Kasumi-1 (cell line): ENCODE results near the gene POFUT2.
A peak's percentile ranks its signal among the peaks of the same experiment; 100 is the strongest.

ENCODE experiments used
- DNase-seq, 2 experiments: peaks; one replicate each; lab custom pipeline; 2025; lab: John Stamatoyannopoulos, UW

Gene POFUT2

DNA sequence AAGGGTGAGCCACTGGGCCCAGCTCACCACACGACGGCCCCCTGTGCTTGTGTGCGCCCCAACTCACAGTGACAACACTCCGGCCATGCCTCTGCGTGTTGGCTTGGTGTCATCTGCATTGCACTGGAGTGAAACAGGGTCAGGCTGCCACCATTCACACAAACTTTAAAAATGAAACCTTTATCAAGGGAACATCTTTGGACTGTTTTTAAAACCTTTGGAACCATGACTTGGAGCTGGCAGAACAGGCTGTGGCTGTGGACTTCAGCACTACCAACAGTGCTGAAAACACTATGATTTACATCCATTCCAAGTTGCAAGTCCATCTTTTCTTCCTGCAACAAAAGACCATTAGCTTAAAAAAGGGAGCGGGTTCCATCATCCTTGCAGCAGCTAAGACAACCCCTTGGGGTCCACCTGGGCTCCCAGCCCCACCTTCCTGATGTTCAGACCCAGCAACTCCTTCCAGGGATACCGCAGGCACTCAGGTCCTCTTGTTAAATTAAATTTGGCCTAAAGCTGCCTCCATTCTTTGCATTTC lies 25.6 kb downstream of the POFUT2 start:
- no peak for DNase-seq

DNA sequence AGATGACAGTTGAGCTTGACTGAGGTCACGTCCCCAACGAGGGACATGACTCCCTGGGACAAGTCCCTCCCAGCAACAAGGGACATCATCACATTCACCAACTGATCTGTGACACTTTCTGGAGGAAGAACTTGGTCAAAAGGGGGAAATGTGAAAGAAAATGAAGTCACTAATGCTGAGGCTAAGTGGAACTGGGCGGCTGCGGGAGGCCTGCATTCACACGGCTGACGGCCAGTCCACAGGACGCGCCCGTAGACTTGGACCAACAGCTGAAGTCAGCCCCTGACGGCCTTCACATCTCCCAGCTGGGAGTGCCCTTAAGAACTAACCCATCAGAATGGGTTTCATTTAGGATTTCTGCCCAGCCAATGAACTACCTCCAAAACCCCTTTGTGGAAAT lies 26.6 kb downstream of the POFUT2 start:
- DNase-seq = no peak

DNA sequence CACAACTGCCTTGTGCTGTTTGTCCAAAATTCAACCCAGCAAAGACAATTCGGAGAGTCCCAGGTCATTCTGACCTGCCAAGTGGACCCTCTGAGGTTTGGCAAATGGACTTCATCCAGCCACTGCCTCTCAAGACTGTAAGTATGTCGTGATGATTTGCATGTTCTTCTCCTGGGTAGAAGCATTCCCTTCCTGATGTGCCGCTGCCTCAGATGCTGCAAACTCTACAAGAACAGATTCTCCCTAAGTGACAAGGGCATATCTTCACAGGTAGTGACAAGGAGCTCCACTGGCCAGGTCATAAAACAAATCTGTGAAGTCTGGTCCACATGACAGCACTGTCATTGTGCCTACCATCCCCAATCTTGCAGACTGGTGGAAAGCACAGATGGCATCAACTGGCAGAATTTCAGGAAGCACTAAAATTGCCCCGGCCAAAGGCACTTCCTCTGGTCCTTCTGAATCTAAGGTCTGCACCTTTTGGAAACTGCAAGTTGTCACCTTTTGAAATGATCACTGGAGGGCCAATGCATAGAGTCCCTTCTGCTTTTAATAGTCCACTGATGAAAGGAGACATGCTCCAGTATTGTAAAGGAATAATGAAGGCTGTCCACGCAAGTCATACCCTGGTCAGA lies 27.4 kb downstream of the POFUT2 start:
- DNase-seq = no peak

DNA sequence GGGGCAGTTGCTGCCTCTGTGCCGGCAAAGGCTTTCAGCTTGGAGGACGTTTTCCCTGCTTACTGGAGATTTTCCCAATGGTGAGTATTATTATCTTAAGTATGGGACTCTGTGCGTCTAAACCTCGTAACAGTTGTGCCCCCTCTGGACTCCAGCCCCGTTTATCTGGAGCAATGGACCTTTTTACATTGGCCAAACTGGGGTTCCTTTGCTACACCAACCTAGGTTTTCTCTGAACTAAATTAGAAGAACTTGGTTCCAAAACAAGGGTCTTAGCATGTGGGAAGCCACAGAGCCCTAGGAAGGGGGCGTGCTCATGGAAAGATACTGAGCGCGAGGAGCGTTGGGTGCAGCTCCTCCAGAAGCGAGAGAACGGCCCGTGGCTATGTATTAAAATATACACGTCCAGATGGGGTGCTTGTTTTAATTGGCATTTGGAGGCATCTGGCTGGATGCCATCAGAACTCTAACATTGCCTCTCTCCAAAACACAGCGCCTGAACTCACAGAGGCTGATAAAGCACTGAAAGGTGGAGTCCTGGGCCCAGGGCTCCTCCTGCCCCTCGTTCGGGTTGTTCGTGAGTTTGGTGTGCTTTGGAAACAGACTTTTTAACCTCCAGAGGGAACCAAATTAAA lies 28.4 kb downstream of the POFUT2 start:
- DNase-seq = no peak

DNA sequence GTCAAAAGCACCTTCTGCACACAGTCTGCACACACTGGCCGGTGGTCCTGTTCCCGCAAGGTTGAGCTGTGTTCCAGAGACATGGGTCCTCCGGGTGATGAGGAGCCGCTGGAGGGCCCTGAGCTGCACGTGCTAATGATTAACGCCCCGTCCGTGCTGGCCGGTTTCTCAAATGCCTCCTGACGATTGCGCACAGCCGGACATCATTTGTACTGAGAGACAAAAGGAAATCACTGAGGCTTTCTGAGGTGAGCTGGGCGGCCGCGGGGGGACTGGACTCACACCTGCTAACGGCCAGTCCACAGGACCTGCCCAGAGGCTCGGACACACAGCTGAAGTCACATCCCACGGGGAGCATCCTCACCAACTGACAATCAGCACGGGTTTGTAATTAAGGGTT lies 29.2 kb downstream of the POFUT2 start:
- DNase-seq = no peak

DNA sequence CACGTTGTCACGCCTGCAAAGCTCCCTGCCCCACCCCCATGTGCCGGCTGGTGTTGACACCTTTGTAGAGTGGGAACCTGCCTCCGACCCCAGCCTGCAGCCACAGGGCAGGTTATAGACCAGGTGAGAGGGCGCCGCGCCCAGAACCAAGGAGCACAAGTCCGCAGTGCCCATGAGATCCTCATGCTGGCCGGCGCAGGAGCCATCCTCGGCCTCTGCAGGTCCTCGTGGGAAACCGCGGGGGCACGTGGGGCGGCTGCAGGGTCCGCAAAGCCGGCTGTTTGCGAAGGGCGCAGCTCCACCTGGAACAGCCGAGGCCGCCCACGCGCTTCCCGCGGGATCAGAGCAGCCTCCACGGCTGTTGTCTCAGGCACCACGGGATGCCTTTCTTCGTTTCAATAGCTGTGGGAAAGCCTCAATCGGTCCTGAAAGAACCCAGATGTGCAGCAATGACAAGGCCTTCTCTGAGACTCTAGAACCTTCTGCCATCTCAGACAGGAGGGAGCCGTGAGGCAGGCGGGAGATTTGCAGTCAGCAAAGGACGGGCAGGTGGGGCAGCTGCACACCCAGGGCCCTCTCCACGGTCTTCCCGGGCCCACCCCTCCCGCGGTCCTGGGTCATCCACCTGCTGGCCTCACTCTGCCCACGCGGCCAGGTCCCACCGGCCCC lies 29.9 kb downstream of the POFUT2 start:
- no peak for DNase-seq

DNA sequence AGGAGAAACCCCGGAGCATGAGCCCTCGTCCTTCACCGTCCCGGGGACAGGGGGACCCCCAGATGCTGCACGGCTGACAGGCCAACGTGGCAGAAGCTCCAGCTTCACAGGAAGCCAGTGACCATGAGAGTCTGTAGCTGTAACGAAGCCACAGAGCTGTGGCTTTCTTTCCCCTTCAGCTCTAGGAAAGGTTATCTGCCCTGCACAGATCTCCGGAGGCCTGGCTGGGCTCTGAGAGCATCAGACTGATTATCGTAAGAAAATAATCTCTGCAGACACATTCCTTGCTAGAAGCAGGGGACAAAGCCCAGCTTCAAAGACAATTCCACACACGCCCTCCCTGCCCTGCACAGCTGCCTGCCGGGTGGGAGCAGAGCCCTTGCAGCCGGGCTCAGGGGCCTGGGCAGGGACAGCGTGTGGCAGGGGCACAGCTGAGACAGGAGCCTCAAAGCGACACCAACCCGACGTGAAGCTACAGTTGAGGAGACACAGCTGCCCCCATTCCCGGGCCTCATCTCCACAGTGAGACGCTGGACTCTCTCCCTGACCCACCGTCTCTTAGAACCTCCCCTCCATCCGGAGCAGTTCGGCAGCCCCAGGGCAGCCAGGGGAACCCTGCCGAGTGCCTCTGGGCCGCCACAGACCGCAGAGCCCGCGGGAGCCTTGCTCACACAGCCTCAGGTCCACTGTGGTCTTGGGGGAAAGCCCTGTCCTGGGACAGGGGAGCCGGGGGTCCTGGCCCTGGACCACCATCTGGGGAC lies 30.6 kb downstream of the POFUT2 start:
- peak in 1 of 2 experiments; percentile 16 for DNase-seq

DNA sequence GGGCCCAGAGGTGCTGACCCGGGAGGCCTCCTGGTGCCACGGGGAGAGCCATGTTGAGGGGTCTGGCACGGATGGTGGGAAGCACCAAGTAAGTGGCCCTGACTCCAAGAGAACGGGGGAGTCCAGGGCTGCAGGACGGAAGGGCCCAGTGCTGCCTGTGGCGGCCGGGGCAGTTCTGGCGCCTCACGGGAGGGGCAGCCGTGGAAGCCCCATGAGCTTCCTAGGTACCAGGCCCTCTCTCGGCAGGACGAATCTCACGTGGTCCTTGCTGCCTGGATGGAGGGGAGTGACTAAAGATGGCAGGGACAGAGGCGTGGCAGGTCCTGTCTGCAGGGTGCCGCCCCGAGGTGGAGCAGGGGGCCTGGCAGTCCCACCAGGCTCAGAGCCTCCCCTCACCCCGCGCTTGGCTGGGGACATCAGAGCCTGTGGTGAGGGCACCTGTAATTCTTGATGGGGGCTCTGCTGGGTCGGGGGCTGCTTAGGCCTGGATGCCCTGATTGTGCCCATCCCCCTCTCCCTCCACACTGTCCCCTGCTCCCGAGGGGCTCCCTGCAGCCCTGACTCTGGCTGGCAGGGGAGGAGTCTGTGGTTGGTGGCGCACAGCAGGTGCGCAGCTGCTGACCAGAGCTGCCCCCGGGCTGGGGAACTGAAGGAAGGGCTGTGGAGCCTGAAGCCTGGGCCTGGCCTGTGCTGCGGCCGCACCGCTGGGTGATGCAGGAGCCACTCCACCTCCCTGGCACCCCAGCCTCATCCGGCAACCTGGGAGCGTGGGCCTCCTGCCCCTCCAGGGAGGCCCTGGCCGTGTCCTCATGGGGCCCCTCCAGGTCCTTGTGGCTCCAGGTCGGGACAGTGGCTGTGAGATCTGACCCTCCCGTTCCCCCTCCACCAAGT lies 31.4 kb downstream of the POFUT2 start:
- no peak for DNase-seq

DNA sequence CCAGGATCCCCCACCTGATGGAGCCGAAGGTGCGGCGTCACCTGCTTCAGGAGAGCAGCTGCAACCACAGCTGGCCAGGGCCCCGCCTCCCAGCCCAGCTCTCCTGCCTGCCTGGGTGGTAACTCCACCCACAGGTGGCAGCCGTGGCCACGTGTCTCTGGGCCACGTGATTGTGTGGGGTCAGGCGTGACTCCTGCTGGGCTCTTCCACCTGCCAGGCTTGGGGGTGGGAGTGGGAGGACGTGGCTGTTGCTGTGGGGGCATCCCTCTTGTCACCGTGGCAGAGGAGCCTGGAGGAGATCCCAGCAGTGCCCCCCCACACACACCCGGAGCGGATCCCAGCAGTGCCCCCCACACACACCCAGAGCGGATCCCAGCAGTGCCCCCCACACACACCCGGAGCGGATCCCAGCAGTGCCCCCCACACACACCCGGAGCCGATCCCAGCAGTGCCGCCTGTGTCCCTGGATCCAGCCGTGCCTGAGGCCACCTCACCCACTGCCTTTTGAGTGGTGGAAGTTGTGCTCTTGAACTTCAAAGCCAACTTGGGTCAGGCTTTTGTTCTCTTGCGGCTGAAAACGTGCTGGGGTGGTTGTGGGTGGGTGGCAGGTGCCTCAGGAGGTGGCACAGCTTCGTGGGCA lies 32.2 kb downstream of the POFUT2 start:
- DNase-seq = no peak

DNA sequence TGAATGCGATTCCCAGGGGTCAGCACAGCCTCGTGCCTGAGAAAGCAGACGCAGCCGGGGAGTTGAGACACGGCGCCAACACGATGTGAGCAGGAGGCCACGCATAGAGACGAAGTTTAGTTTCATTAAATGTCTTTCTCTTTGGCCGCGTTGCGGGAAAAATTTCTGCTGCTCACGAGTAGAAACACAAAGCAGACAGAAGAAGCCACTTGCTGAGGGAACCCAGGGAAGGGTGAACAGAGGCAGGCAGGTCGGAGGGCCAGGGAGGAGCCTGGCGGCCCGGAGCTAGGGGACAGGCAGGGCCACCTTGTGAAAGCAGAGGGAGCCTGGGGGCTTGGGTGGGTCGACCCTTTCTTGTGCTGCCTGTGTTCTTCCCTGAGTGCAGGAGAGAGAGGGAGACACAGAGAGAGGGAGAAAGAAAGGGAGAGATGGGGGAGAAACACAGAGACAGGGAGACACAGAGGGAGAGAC lies 33.2 kb downstream of the POFUT2 start:
- no peak for DNase-seq

DNA sequence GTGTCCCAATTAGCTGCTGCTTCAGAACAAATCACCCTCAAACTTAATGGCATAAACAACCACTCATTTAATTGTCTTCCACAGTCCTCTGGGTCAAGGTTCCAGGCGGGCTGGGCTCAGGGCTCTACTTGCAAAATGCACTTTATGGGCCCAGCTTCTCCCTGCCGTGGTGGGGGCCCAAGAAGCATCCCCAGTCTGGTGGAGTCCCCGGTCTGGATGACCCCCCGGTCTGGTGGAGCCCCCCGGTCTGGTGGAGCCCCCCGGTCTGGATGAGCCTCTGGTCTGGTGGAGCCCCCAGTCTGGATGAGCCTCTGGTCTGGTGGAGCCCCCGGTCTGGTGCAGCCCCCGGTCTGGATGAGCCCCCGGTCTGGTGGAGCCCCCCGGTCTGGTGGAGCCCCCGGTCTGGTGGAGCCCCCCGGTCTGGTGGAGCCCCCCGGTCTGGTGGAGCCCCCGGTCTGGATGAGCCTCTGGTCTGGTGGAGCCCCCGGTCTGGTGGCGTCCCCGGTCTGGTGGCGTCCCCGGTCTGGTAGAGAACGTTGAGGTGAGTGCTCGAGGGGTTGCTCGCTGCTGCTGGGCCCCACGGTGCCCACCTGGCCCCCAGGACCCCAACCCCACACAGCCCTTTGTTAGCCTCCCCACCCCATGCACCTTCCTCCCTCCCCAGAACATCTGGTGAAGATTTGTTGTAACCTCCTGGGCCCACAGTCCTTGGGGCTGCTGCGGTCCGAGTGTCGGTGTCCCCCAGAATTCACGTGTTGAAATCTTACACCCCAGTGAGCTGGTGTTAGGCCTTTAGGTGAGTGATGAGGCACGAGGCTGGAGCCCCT lies 33.8 kb downstream of the POFUT2 start:
- DNase-seq = no peak

DNA sequence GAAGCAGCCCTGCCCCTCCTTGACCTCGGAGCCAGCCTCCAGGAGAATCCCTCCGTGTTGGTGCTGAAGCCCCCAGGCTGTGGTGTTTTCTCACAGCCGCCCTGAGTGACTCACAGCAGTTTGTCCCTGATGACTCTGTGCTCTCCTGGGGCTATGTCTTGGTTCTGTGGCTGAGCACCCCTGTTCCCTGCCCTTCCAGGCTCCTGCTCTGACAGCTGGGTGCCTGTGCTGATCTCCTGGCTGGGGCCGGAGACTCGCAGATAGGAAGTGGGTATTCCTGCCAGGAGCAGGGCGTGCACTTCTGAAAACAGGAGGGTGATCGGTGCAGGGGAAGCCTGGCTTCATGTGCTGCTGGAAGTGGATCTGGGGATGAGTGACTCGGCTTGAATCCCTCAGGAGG lies 34.5 kb downstream of the POFUT2 start:
- no peak for DNase-seq

DNA sequence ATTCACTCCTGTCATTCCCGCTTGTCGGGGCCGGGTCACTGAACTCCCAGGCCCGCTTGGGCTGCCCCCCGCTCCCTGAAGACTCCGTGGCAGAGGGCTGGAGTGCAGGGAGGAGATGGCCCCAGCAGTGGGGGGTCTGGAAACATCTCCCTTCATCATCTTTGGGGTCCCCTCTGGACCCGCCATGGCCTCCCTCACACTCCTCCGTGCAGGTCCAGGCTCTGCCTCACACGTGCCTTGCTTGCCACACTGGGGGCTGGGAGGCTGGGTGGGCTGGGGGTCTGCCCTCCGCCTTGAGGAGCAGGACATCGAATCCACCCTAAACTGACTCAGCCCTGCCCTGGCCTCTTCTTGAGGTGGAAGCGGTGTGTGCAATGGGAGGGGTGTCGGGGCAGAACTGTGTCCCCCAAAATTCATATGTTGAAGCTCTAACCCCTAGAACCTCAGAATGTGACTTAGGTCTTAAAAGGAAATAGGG lies 35.2 kb downstream of the POFUT2 start:
- no peak for DNase-seq

DNA sequence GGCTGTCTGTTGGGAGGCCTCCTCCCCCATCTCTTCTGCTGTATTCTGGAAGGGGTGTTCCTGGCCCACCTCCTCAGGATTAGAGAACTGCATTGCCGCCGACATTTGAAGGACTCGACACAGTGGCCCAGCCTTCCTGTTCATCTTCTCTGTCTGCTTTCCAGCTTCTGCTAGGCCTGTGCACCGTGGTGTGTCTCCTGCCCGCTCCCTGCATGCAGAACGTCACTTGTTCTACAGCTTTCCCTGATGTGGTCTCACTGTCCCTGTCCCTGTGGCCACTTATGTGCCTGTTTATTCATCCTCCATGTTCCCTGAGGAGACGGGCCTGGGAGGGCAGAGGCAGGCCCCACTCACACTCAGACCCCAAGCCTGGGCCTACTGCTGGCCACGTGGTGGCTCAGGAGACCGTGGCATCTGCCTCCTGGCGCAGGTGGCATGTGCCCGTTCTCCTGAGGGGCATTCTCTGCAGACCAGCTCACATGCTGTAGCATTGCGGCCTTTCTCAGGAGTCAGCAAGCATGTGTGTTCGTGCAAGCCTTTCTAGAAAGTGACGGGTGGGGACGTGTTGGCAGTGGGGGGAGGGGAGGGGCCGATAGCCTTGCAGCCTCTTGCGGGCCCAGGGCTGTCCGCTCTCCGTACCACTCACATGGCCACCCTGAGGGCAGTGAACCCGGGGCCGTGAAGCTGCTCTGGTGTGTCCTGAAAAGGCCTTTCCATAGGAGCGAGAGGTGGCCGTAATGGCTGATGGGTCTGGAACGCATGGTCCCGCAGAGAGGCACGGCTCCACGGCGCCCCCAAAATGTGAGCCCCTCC lies 35.9 kb downstream of the POFUT2 start:
- no peak for DNase-seq

DNA sequence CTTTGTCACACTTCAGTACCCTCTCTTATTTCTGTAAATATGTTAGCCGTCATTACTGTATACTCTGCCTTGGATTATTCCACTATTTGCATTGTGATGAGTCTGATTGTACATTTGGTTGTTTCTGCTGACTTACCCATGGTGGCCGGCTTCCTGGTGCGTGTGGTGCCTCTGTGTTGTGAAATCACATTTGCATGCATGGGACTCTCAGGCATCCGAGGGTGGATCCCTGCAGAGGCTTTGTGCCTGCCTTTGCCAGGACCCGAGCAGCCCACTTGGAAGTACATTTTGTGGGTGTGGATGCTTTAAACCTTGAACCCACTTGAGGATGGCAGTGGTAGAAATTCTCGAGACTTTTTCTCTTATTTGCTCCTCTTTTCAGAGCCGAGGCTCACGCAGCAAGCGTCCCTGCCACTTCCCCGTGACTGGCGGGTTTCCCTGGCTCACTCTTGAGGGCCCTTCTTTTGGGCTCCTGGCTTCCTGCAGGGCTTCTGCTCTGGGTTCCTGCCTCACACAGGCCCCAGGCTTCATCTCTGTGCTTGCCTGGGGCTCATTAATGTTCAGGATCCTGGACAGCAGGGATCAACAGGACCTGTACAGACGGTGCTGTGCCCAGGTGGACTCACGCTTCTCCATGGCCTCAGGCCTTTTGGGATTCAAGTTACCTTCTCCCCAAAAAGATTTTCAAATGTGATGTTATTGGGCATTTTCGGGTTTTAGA lies 36.6 kb downstream of the POFUT2 start:
- no peak for DNase-seq

DNA sequence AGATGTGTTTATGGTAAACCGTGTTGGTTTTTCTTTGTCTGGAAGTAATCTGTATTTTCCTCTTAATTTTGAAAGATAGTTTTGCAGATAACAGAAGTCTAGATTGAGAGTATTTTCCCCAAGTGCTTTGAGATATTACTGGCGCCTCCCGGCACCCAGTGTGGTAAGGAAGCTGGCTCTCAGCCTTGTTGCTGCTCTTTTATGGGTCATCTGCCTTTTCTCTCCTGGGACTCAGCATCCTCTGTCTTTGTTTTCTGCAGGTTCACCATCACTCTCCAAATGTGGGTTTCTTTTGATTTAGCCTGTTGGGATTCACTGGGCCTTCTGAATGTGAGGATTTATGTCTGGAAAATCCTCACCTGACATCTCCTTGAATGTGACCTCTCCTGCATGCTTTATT lies 37.4 kb downstream of the POFUT2 start:
- no peak for DNase-seq

DNA sequence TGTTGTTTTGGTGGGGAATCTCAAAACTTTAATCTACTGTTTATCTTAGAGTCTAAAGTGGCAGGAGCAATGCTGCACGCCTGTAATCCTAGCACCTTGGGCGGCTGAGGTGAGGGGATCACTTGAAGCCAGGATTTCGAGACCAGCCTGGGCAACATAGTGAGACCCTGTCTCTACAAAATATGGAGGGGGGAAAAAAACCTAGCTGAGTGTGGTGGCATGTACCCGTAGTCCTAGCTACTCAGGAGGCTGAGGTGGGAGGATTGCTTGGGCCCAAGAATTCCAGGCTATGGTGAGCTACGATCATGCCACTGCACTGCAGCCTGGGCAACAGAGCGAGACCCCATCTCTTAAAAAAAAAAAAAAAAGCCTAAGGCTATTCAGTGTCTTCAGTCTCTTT lies 38.1 kb downstream of the POFUT2 start:
- no peak for DNase-seq

DNA sequence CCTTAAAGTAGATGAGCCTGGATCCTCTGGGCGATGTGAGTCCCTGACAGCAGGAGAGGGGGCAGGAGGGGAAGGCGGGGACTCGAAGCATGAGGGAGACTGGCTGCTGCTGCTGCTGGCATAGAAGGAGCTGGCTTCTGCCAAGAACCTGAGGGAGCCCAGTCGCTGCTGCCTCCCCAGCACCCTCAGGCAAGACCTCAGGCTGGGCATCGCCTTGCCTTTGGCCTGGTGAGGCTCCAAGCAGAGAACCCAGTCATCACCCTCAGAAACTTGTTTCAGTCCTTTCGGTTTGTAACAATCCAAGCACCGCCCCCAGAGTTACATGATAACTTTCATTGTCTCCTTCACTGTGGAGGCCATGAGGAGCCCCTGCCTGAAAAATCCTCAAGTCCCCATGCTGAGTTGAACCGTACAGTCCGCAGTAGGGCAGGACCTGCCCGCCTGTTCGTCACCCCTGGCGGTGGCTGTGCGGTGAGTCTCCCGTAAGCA lies 38.8 kb downstream of the POFUT2 start:
- DNase-seq = no peak
